ENCODE measurements around the gene USF1. TPM values are rescaled to one million over a fixed set of nuclear protein-coding genes. Genes with fewer than 3 reads are reported as not detected.

USF1 gene
- polyA plus RNA-seq, 1 donor (not counting 4 experiments of a cell fraction or from before 2014, with no cell fraction given): 31.6 TPM

- Histone ChIP-seq H3K36me3 (ENCODE audit: control insufficient read depth in 2 of 2, extremely low read depth in 1 of 2, insufficient read depth in 2 of 2, low read length in 2 of 2) (no peaks in the 10 kb centered on the region), H3K4me3 (ENCODE audit: control insufficient read depth in 2 of 3, extremely low read depth in 1 of 3, insufficient read depth in 2 of 3, low read depth in 1 of 3, low read length in 3 of 3) (no peak overlapping the region), H3K27me3 (ENCODE audit: control insufficient read depth, extremely low read depth, insufficient read depth, low read length) (no peaks in the 10 kb centered on the region), H4K20me1 (ENCODE audit: control insufficient read depth, extremely low read depth, insufficient read depth, low read length) (no peaks in the 10 kb centered on the region), H3K9me1 (ENCODE audit: control insufficient read depth, extremely low read depth, insufficient read depth, low read length) (no peaks in the 10 kb centered on the region), H3K9ac (ENCODE audit: control insufficient read depth, extremely low read depth, insufficient read depth, low read length) (no peak overlapping the region), H2AFZ (ENCODE audit: control insufficient read depth, low read length) (no peak overlapping the region), H3K4me1 (ENCODE audit: control insufficient read depth, extremely low read depth, insufficient read depth, low read length) (peaks cover 45% of the 10 kb centered on the region), H3K27ac (ENCODE audit: control insufficient read depth, insufficient read depth, low read length) (peak overlapping the region; percentile 71), H3K79me2 (ENCODE audit: control insufficient read depth, insufficient read depth, low read length) (no peaks in the 10 kb centered on the region), H3K4me2 (ENCODE audit: control insufficient read depth, extremely low read depth, insufficient read depth, low read depth, low read length) (peak overlapping the region; percentile 42), H3K9me3 (ENCODE audit: control insufficient read depth, low read depth, low read length) (no peaks in the 10 kb centered on the region)
- FAIRE-seq: no peak
- no peak for DNase-seq (ENCODE audit: low read depth, low spot score)
- dilution Hi-C loops (cut with MboI; ENCODE audit: extremely low pct_ligation_motif_present, low sequenced_read_pairs): no loop called here
- TF ChIP-seq CTCF (optimal IDR thresholded peaks at IDR 0.05 in 1 of 3, IDR thresholded peaks at IDR 0.05 in 1 of 3, conservative IDR thresholded peaks at IDR 0.05 in 1 of 3; ENCODE audit: extremely low read depth in 1 of 3, insufficient read depth in 2 of 3, low read length in 3 of 3) (no peak), EZH2 (IDR thresholded peaks at IDR 0.05; ENCODE audit: low read length) (no peak)
Observed at GRCh38 chr1:161091796-161092507, 46.2 kb upstream of the USF1 start.

- no peak for FAIRE-seq
- H3K9me3 ChIP-seq (ENCODE audit: control insufficient read depth, low read depth, low read length): no peaks in the 10 kb centered on the region
- dilution Hi-C loops (cut with MboI; ENCODE audit: extremely low pct_ligation_motif_present, low sequenced_read_pairs): no loop called here
- no peak overlapping the region for H3K9ac ChIP-seq (ENCODE audit: control insufficient read depth, extremely low read depth, insufficient read depth, low read length)
- no peaks in the 10 kb centered on the region for H3K9me1 ChIP-seq (ENCODE audit: control insufficient read depth, extremely low read depth, insufficient read depth, low read length)
- no peak overlapping the region for H2AFZ ChIP-seq (ENCODE audit: control insufficient read depth, low read length)
- DNase-seq (ENCODE audit: low read depth, low spot score): no peak
- no peaks in the 10 kb centered on the region for H3K36me3 ChIP-seq (ENCODE audit: control insufficient read depth in 2 of 2, extremely low read depth in 1 of 2, insufficient read depth in 2 of 2, low read length in 2 of 2)
- no peaks in the 10 kb centered on the region for H3K27me3 ChIP-seq (ENCODE audit: control insufficient read depth, extremely low read depth, insufficient read depth, low read length)
- H3K27ac ChIP-seq (ENCODE audit: control insufficient read depth, insufficient read depth, low read length): no peak overlapping the region
- TF ChIP-seq CTCF (optimal IDR thresholded peaks at IDR 0.05 in 1 of 3, IDR thresholded peaks at IDR 0.05 in 1 of 3, conservative IDR thresholded peaks at IDR 0.05 in 1 of 3; ENCODE audit: extremely low read depth in 1 of 3, insufficient read depth in 2 of 3, low read length in 3 of 3) (no peak), EZH2 (IDR thresholded peaks at IDR 0.05; ENCODE audit: low read length) (no peak)
- H3K4me1 ChIP-seq (ENCODE audit: control insufficient read depth, extremely low read depth, insufficient read depth, low read length): peaks cover 44% of the 10 kb centered on the region
- H4K20me1 ChIP-seq (ENCODE audit: control insufficient read depth, extremely low read depth, insufficient read depth, low read length): no peaks in the 10 kb centered on the region
- no peak overlapping the region for H3K4me3 ChIP-seq (ENCODE audit: control insufficient read depth in 2 of 3, extremely low read depth in 1 of 3, insufficient read depth in 2 of 3, low read depth in 1 of 3, low read length in 3 of 3)
- no peak overlapping the region for H3K4me2 ChIP-seq (ENCODE audit: control insufficient read depth, extremely low read depth, insufficient read depth, low read depth, low read length)
- no peaks in the 10 kb centered on the region for H3K79me2 ChIP-seq (ENCODE audit: control insufficient read depth, insufficient read depth, low read length)
Observed at GRCh38 chr1:161091093-161091492, 45.3 kb upstream of the USF1 start.

Data from keratinocyte (primary cell).